ENCODE data around the gene PLXNA2. TPM values are rescaled to one million over a fixed set of nuclear protein-coding genes. Genes with fewer than 3 reads are reported as not detected.

PLXNA2 gene
- total and polyA plus RNA-seq, 2 donors (not counting 3 experiments of a cell fraction or from before 2014, with no cell fraction given) = 42.6 to 229 TPM

- Histone ChIP-seq H3K9me3 (replicated peaks; ENCODE audit: control insufficient read depth, insufficient read depth, low read length) (no peaks in the 10 kb centered on the region), H4K20me1 (replicated peaks; ENCODE audit: control insufficient read depth, extremely low read depth, insufficient read depth, low read length) (no peaks in the 10 kb centered on the region), H3K27ac (ENCODE audit: insufficient read depth, low read depth, low read length) (no peak overlapping the region), H3K4me1 (ENCODE audit: control insufficient read depth, extremely low read depth, insufficient read depth, low read length) (no peaks in the 10 kb centered on the region), H3K4me3 (replicated peaks in 1 of 3; ENCODE audit: insufficient read depth in 1 of 3, low read depth in 1 of 3, low read length in 3 of 3) (no peak overlapping the region), H3K36me3 (ENCODE audit: control insufficient read depth in 2 of 2, extremely low read depth in 1 of 2, insufficient read depth in 2 of 2, low read length in 2 of 2) (no peaks in the 10 kb centered on the region), H3K4me2 (ENCODE audit: insufficient read depth, low read length) (no peak overlapping the region), H3K27me3 (ENCODE audit: control insufficient read depth in 2 of 2, insufficient read depth in 2 of 2, low read length in 2 of 2) (peaks cover 29 to 35% of the 10 kb centered on the region in 2 experiments), H2AFZ (ENCODE audit: low read depth, low read length) (no peak overlapping the region), H3K79me2 (ENCODE audit: control insufficient read depth, insufficient read depth, low read length) (no peaks in the 10 kb centered on the region), H3K9me1 (replicated peaks; ENCODE audit: control insufficient read depth, extremely low read depth, insufficient read depth, low read length) (no peaks in the 10 kb centered on the region), H3K9ac (replicated peaks; ENCODE audit: extremely low read depth, insufficient read depth, low read length) (no peak overlapping the region)
- intact Hi-C loops (cut with micrococcal nuclease) (no loop called here), dilution Hi-C loops (cut with MboI; ENCODE audit: extremely low pct_ligation_motif_present, low sequenced_read_pairs) (no loop called here)
- BruUV-seq (replicated peaks) = no TSS peak
- POLR2A ChIA-PET = no interaction called here
- TF ChIP-seq, protein P1, sequence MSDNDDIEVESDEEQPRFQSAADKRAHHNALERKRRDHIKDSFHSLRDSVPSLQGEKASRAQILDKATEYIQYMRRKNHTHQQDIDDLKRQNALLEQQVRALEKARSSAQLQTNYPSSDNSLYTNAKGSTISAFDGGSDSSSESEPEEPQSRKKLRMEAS (IDR thresholded peaks at IDR 0.05; ENCODE audit: insufficient read depth, insufficient read length) = no peak
- TF ChIP-seq MYC (IDR thresholded peaks at IDR 0.05; ENCODE audit: low read depth, low read length) (no peak), POLR2AphosphoS5 (IDR thresholded peaks at IDR 0.05; ENCODE audit: insufficient read depth, low read depth, low read length) (no peak), JUN (IDR thresholded peaks at IDR 0.05; ENCODE audit: borderline replicate concordance, insufficient read depth, insufficient read length, low read depth) (no peak), FOS (IDR thresholded peaks at IDR 0.05; ENCODE audit: borderline replicate concordance, insufficient read depth, low read length) (no peak), EZH2 (IDR thresholded peaks at IDR 0.05; ENCODE audit: borderline replicate concordance, low read depth, low read length, severe bottlenecking) (no peak)
- TF ChIP-seq, protein P2, sequence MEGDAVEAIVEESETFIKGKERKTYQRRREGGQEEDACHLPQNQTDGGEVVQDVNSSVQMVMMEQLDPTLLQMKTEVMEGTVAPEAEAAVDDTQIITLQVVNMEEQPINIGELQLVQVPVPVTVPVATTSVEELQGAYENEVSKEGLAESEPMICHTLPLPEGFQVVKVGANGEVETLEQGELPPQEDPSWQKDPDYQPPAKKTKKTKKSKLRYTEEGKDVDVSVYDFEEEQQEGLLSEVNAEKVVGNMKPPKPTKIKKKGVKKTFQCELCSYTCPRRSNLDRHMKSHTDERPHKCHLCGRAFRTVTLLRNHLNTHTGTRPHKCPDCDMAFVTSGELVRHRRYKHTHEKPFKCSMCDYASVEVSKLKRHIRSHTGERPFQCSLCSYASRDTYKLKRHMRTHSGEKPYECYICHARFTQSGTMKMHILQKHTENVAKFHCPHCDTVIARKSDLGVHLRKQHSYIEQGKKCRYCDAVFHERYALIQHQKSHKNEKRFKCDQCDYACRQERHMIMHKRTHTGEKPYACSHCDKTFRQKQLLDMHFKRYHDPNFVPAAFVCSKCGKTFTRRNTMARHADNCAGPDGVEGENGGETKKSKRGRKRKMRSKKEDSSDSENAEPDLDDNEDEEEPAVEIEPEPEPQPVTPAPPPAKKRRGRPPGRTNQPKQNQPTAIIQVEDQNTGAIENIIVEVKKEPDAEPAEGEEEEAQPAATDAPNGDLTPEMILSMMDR (IDR thresholded peaks at IDR 0.05; ENCODE audit: extremely low read depth in 1 of 2, insufficient read depth in 1 of 2, low read depth in 1 of 2, low read length in 2 of 2) = no peak
- FAIRE-seq (no peak), DNase-seq (ENCODE audit: low read depth, low spot score) (no peak)
- CTCF ChIA-PET = no interaction called here
These were observed 266.3 kb downstream of the PLXNA2 start for GRCh38 chr1:207977876-207978275.
